ENCODE results near the gene GRIN2D. TPM values are rescaled to one million over a fixed set of nuclear protein-coding genes. Genes with fewer than 3 reads are reported as not detected.

Gene GRIN2D
- total and polyA plus RNA-seq, 2 of the 8 experiments (the other 6 are each of a cell fraction or from before 2014, with no cell fraction given) = 2.2 to 12.4 TPM

DNA sequence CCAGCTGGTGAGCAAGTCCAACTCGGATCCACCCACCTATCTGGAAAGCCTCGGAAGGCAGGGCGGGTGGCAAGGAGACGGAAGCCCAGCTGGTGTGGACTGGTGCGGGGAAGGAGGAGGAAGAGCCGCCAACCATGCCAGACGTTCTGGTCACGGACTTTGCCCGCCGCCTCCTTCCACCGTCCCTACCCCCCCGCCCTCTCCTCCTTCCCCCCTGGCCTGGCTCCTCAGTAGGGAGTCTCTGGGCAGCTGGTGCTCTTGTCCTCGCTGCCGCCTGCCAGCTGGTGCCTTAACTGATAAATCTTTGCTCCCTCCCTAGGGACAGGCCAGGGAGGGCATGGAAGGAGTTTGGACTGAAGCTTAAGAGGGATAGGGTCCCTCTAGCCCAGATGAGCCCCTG, 24.5 kb upstream of the GRIN2D start:
- H3K18ac ChIP-seq (ENCODE audit: extremely low read depth, low read length) = no peak overlapping the region
- H3K23ac ChIP-seq (ENCODE audit: insufficient read length) = no peak overlapping the region
- H3K79me2 ChIP-seq (ENCODE audit: control insufficient read depth in 1 of 2, insufficient read depth in 2 of 2, low read length in 2 of 2) = no peaks in the 10 kb centered on the region
- H4K91ac ChIP-seq (replicated peaks; ENCODE audit: insufficient read length, low read length) = peak overlapping the region; percentile 42
- no peak overlapping the region for H3K9ac ChIP-seq (replicated peaks in 1 of 4; ENCODE audit: extremely low read depth in 1 of 4, low read depth in 3 of 4, low read length in 3 of 4)
- H3K27me3 ChIP-seq (replicated peaks in 1 of 4; ENCODE audit: control insufficient read depth in 3 of 4, extremely low read depth in 1 of 4, insufficient read depth in 3 of 4, low read length in 3 of 4) = peaks cover 0 to 10% (median 2%) of the 10 kb centered on the region in 4 experiments; a peak in 3 of 7 replicates
- H2AK5ac ChIP-seq (ENCODE audit: low read depth, low read length) = no peak overlapping the region
- H4K5ac ChIP-seq (ENCODE audit: insufficient read length, low read depth, low read length) = no peak overlapping the region
- no peak overlapping the region for H2BK12ac ChIP-seq (ENCODE audit: low read depth, low read length)
- no peak overlapping the region for H3K4ac ChIP-seq (replicated peaks; ENCODE audit: insufficient read length, low read depth, low read length)
- no peaks in the 10 kb centered on the region for H4K20me1 ChIP-seq (replicated peaks in 1 of 2; ENCODE audit: control insufficient read depth in 1 of 2, insufficient read depth in 2 of 2, low read length in 2 of 2)
- H3K4me3 ChIP-seq (ENCODE audit: extremely low read depth in 1 of 4, insufficient read depth in 2 of 4, low read depth in 3 of 4, low read length in 4 of 4) = no peak overlapping the region
- no peak overlapping the region for H2BK20ac ChIP-seq (ENCODE audit: low read length)
- H2BK15ac ChIP-seq (ENCODE audit: low read length) = no peak overlapping the region
- POLR2A ChIA-PET (ENCODE audit: partially characterized antibody) = interaction anchor here (1.5 to 1.6 kb wide), 2 partner anchors 12 to 16 kb away, joined by 4 read pairs; no protein-coding TSS in a partner anchor
- WGBS, 2 experiments (ENCODE audit: extremely low coverage in 1 of 2, insufficient coverage in 1 of 2, insufficient read length in 1 of 2, insufficient replicate concordance in 2 of 2, low coverage in 1 of 2, low lambda C conversion rate in 2 of 2, missing lambda C conversion rate in 1 of 2) = 83% methylated on average over 6 of the region's 14 CpGs; no CpG with 5 or more reads in 1 of the 2 experiments
- H2BK5ac ChIP-seq (ENCODE audit: low read depth, low read length) = no peak overlapping the region
- H3K9me3 ChIP-seq (ENCODE audit: insufficient read depth in 2 of 2, low read depth in 1 of 2, low read length in 1 of 2) = no peaks in the 10 kb centered on the region
- no peak overlapping the region for H3K56ac ChIP-seq (replicated peaks; ENCODE audit: insufficient read length, low read depth, low read length)
- H3K23me2 ChIP-seq (ENCODE audit: low read depth, low read length) = peaks cover 3% of the 10 kb centered on the region; the same call in 1 of the 2 replicates
- H3K79me1 ChIP-seq (ENCODE audit: low read depth, low read length) = no peaks in the 10 kb centered on the region
- no peak for TF ChIP-seq SIN3A (conservative IDR thresholded peaks at IDR 0.05 in 1 of 2, IDR thresholded peaks at IDR 0.05 in 1 of 2; ENCODE audit: low read depth in 1 of 2, low read length in 2 of 2)
- no peak for TF ChIP-seq SP2 (IDR thresholded peaks at IDR 0.05; ENCODE audit: low read length)
- no peak for TF ChIP-seq KDM4A (IDR thresholded peaks at IDR 0.05; ENCODE audit: low read depth, low read length, severe bottlenecking)
- TF ChIP-seq NRF1 (IDR thresholded peaks at IDR 0.05; ENCODE audit: low read depth, low read length) = no peak
- no peak for TF ChIP-seq POLR2A (IDR thresholded peaks at IDR 0.05; ENCODE audit: control extremely low read depth in 1 of 2, low read depth in 2 of 2, low read length in 2 of 2)
- no peak for TF ChIP-seq SUZ12 (IDR thresholded peaks at IDR 0.05; ENCODE audit: low read length)
- TF ChIP-seq KDM5A (IDR thresholded peaks at IDR 0.05; ENCODE audit: low read length) = no peak
- TF ChIP-seq CBX8 (IDR thresholded peaks at IDR 0.05; ENCODE audit: borderline replicate concordance, low read depth, low read length) = no peak
- no peak for TF ChIP-seq FOSL1 (IDR thresholded peaks at IDR 0.05; ENCODE audit: insufficient read depth, low read depth, low read length)
- TF ChIP-seq CHD1 (IDR thresholded peaks at IDR 0.05; ENCODE audit: low read depth, low read length) = no peak
- no peak for TF ChIP-seq GABPA (IDR thresholded peaks at IDR 0.05; ENCODE audit: borderline replicate concordance, insufficient read depth, low read length)
- TF ChIP-seq BACH1 (IDR thresholded peaks at IDR 0.05; ENCODE audit: low read length) = no peak
- no peak overlapping the region for H4K8ac ChIP-seq (ENCODE audit: extremely low read depth, insufficient read depth, low read length)
- no peak for DNase-seq (ENCODE audit: low read depth in 1 of 2, low spot score in 2 of 2)
- no peak overlapping the region for H3K14ac ChIP-seq (ENCODE audit: insufficient read length)
- peaks cover 0 to 5% (median 4%) of the 10 kb centered on the region in 4 experiments; a peak in 4 of 7 replicates for H3K4me1 ChIP-seq (replicated peaks in 1 of 4; ENCODE audit: control insufficient read depth in 3 of 4, insufficient read depth in 4 of 4, low read length in 3 of 4)
- no peaks in the 10 kb centered on the region; a peak in 1 of 8 replicates for H3K36me3 ChIP-seq (ENCODE audit: control insufficient read depth in 2 of 4, insufficient read depth in 4 of 4, low read length in 3 of 4)
- no peak overlapping the region for H2BK120ac ChIP-seq (replicated peaks; ENCODE audit: low read depth, low read length)
- FAIRE-seq = no peak
- no peak overlapping the region for H2AFZ ChIP-seq (ENCODE audit: low read length)
- CTCF ChIA-PET (ENCODE audit: partially characterized antibody) = interaction anchor here (1.4 kb wide), 1 partner anchor 13 kb away, joined by 3 read pairs; no protein-coding TSS in a partner anchor
- H3K4me2 ChIP-seq (ENCODE audit: insufficient read depth in 1 of 2, low read depth in 2 of 2, low read length in 2 of 2) = no peak overlapping the region
- no peak overlapping the region for H3K27ac ChIP-seq (ENCODE audit: low read depth, low read length)

Data from H1 (cell line).